WTC11 (cell line): ENCODE results near the gene HNRNPUL2. TPM values are rescaled to one million over a fixed set of nuclear protein-coding genes. Genes with fewer than 3 reads are reported as not detected.

Experiments
- ATAC-seq: fragments of 200-7000 bp; cut with Tn5 transposase; 2 replicates; pipeline ENCODE4 v1.10.0; 2021; ENCODE audit warnings: mild to moderate bottlenecking, moderate library complexity
- CTCF ChIA-PET: fragments of 300-600 bp; sonication (Branson Sonifier 250); formaldehyde crosslinking; loops from one replicate; lab custom pipeline; 2021; ENCODE audit warnings: antibody characterized with exemption; lab: Charles Lee
- POLR2A ChIA-PET: fragments of 350-600 bp; sonication (Branson Sonifier 250); formaldehyde crosslinking; loops from one replicate; lab custom pipeline; 2021; ENCODE audit warnings: antibody characterized with exemption; lab: Charles Lee
- DNase-seq: peaks from one replicate; pipeline ENCODE4 v3.0.0; 2021; ENCODE audit warnings: low spot score
- H3K27ac Mint-ChIP-seq: 2 replicates; pipeline ENCODE4 v1.8.0; 2021; ENCODE audit warnings: mixed read lengths
- H3K27me3 Mint-ChIP-seq: 2 replicates; pipeline ENCODE4 v1.8.0; 2021; ENCODE audit warnings: low read depth, mild to moderate bottlenecking, moderate library complexity, mixed read lengths
- H3K36me3 Mint-ChIP-seq: 2 replicates; pipeline ENCODE4 v1.8.0; 2021; ENCODE audit warnings: mixed read lengths
- H3K4me1 Mint-ChIP-seq: 2 replicates; pipeline ENCODE4 v1.8.0; 2022; ENCODE audit warnings: mixed read lengths
- H3K4me3 Mint-ChIP-seq: 2 replicates; pipeline ENCODE4 v1.8.0; 2021; ENCODE audit warnings: mild to moderate bottlenecking, moderate library complexity, mixed read lengths
- H3K9me3 Mint-ChIP-seq: 2 replicates; pipeline ENCODE4 v1.8.0; 2021; ENCODE audit warnings: mixed read lengths
- E2F1 ChIP-seq: sonication (generic); formaldehyde crosslinking; IDR thresholded peaks from 2 replicates; pipeline ENCODE4 v1.8.0; 2022; ENCODE audit warnings: mild to moderate bottlenecking, missing genetic modification reagents
- FOXP1 ChIP-seq: sonication (generic); formaldehyde crosslinking; IDR thresholded peaks from 2 replicates; pipeline ENCODE4 v1.8.0; 2022; ENCODE audit warnings: missing genetic modification reagents, mild to moderate bottlenecking, moderate library complexity, borderline replicate concordance
- NFE2L1 ChIP-seq: sonication (generic); formaldehyde crosslinking; IDR thresholded peaks from 2 replicates; pipeline ENCODE4 v1.8.1; 2023; ENCODE audit warnings: missing genetic modification reagents
- NR1H2 ChIP-seq: sonication (generic); formaldehyde crosslinking; IDR thresholded peaks from 2 replicates; pipeline ENCODE4 v1.9.0; 2021; ENCODE audit warnings: mild to moderate bottlenecking, moderate library complexity, missing genetic modification reagents
- NR3C1 ChIP-seq: sonication (generic); formaldehyde crosslinking; conservative IDR thresholded peaks from 2 replicates; pipeline ENCODE4 v1.8.1; 2023; ENCODE audit warnings: low read depth, mild to moderate bottlenecking, missing genetic modification reagents
- PRDM15 ChIP-seq: sonication (generic); formaldehyde crosslinking; IDR thresholded peaks from 2 replicates; pipeline ENCODE4 v1.8.0; 2022; ENCODE audit warnings: missing genetic modification reagents
- PREB ChIP-seq: sonication (generic); formaldehyde crosslinking; IDR thresholded peaks from 2 replicates; pipeline ENCODE4 v1.8.1; 2022; ENCODE audit warnings: mild to moderate bottlenecking, missing genetic modification reagents, moderate library complexity, borderline replicate concordance
- RORB ChIP-seq: fragments of 250-450 bp; sonication (Bioruptor Pico); IDR thresholded peaks from 2 replicates; pipeline ENCODE4 v1.9.0; 2021; ENCODE audit warnings: mild to moderate bottlenecking
- TCF7 ChIP-seq: sonication (generic); formaldehyde crosslinking; IDR thresholded peaks from 2 replicates; pipeline ENCODE4 v1.8.0; 2022; ENCODE audit warnings: mild to moderate bottlenecking, low read depth, missing genetic modification reagents, moderate library complexity
- USF2 ChIP-seq: sonication (generic); formaldehyde crosslinking; IDR thresholded peaks from 2 replicates; pipeline ENCODE4 v1.8.1; 2023; ENCODE audit warnings: mild to moderate bottlenecking, missing genetic modification reagents, moderate library complexity
- ZNF121 ChIP-seq: sonication (generic); formaldehyde crosslinking; IDR thresholded peaks from 2 replicates; pipeline ENCODE4 v1.8.0; 2023; ENCODE audit warnings: missing genetic modification reagents
- ZNF396 ChIP-seq: fragments of 250-450 bp; sonication (Bioruptor Pico); IDR thresholded peaks from 2 replicates; pipeline ENCODE4 v1.8.0; 2021; ENCODE audit warnings: mild to moderate bottlenecking, moderate library complexity, borderline replicate concordance
- ZNF671 ChIP-seq: fragments of 250-450 bp; sonication (Bioruptor Pico); IDR thresholded peaks from 2 replicates; pipeline ENCODE4 v1.8.0; 2021; ENCODE audit warnings: mild to moderate bottlenecking
- total RNA-seq: library from RNA; stranded (reverse); gene quantifications from 3 replicates; pipeline ENCODE4 v1.2.3, GENCODE V29; 2021

The HNRNPUL2 gene
- total RNA-seq, 1 experiment from 2014 or later = 42.1 TPM

- TF ChIP-seq E2F1 (no peak), NR1H2 (no peak)
Observed at GRCh38 chr11:62709247-62710000, 17.8 kb downstream of the HNRNPUL2 start (continued).

- ChIA-PET CTCF (interaction anchor here (0.5 to 4.0 kb wide), 13 partner anchors 14 to 284 kb away, joined by 3 to 24 read pairs (median 3); partner anchors contain the start of genes C11orf98, CSKMT, HNRNPUL2 and TAF6L), POLR2A (interaction anchor here (0.6 to 6.0 kb wide), 14 partner anchors 18 to 148 kb away, joined by 3 to 35 read pairs (median 6); partner anchors contain the start of genes C11orf98, CSKMT, EEF1G and HNRNPUL2)
- peak; percentile 4 for ATAC-seq
Observed at GRCh38 chr11:62708793-62709192, 18.5 kb downstream of the HNRNPUL2 start.

More at GRCh38 chr11:62708793-62709192, 18.5 kb downstream of the HNRNPUL2 start:
- peaks cover 42% of the 10 kb centered on the region for H3K4me1 Mint-ChIP-seq
- H3K36me3 Mint-ChIP-seq = peaks cover 34% of the 10 kb centered on the region
- H3K27me3 Mint-ChIP-seq = no peaks in the 10 kb centered on the region; the same call in 1 of the 2 replicates
- no peaks in the 10 kb centered on the region for H3K9me3 Mint-ChIP-seq
- peak; percentile 45 for DNase-seq
- no peak for TF ChIP-seq ZNF671
- no peak for TF ChIP-seq RORB
- no peak for TF ChIP-seq ZNF396
- no peak for TF ChIP-seq NR1H2
- TF ChIP-seq PREB = no peak
- TF ChIP-seq PRDM15 (CRISPR knock-in tag) = no peak
- no peak for TF ChIP-seq USF2
- no peak; the same call in 1 of the 2 replicates for TF ChIP-seq NR3C1 (CRISPR knock-in tag)
- no peak for TF ChIP-seq TCF7 (CRISPR knock-in tag)
- TF ChIP-seq ZNF121 = no peak
- no peak for TF ChIP-seq NFE2L1
- TF ChIP-seq FOXP1 (CRISPR knock-in tag) = no peak
- H3K4me3 Mint-ChIP-seq = peak overlapping the region; percentile 92
- H3K27ac Mint-ChIP-seq = peak overlapping the region; percentile 94
